Right lobe of liver (tissue), 4 donors: ENCODE measurements around the gene AQP1.

ENCODE experiments used
- CTCF ChIP-seq, 4 donors: fragments of 200-600 bp in 3 of 4; fragments of 450-650 bp in 1 of 4; IDR thresholded peaks; one replicate each; pipeline versions ENCODE4 v1.5.1 to v1.8.0; 2016 to 2022; ENCODE audit warnings: antibody characterized with exemption in 4 of 4, mild to moderate bottlenecking in 2 of 4
- POLR2A ChIP-seq: fragments of 450-650 bp; IDR thresholded peaks from one replicate; pipeline ENCODE4 v1.6.1; 2017; ENCODE audit warnings: antibody characterized with exemption, mild to moderate bottlenecking
- donor health status: DM: no; HTN: no; CAD: no.
- donor health status: DM: no; HTN: no; CAD: no.
- donor health status: DM: no; HTN: yes; CAD: no.

- TF ChIP-seq CTCF (IDR thresholded peaks at IDR 0.05) (no peak), POLR2A (no peak)
Measured at GRCh38 chr7:30941582-30942323, 30.1 kb downstream of the AQP1 start.
